Effector memory CD4-positive, alpha-beta T cell (primary cell): Measurements from ENCODE around the gene ADGRD1.

ENCODE experiments used
- DNase-seq, 3 donors: peaks; one replicate each; pipeline ENCODE4 v3.0.0-alpha.2; 2020
- H3K27ac ChIP-seq: 2 replicates; pipeline ENCODE4 v1.7.0; 2013; ENCODE audit warnings: mild to moderate bottlenecking, low read length, moderate library complexity; ENCODE audit not compliant: insufficient read depth, poor library complexity, severe bottlenecking
- H3K27me3 ChIP-seq: replicated peaks from 2 replicates; pipeline ENCODE4 v1.7.0; 2013; ENCODE audit warnings: mild to moderate bottlenecking, low read length; ENCODE audit not compliant: insufficient read depth, control insufficient read depth, poor library complexity, severe bottlenecking
- H3K36me3 ChIP-seq: 2 replicates; pipeline ENCODE4 v1.7.0; 2013; ENCODE audit warnings: mild to moderate bottlenecking, low read length, moderate library complexity; ENCODE audit not compliant: control insufficient read depth, insufficient read depth
- H3K4me1 ChIP-seq: 2 replicates; pipeline ENCODE4 v1.7.0; 2013; ENCODE audit warnings: low read length, mild to moderate bottlenecking; ENCODE audit not compliant: control insufficient read depth, insufficient read depth, poor library complexity, severe bottlenecking
- H3K4me3 ChIP-seq: 2 replicates; pipeline ENCODE4 v1.7.0; 2013; ENCODE audit warnings: low read length, low read depth, mild to moderate bottlenecking; ENCODE audit not compliant: insufficient read depth, poor library complexity, severe bottlenecking
- H3K9me3 ChIP-seq: 2 replicates; pipeline ENCODE4 v1.7.0; 2013; ENCODE audit warnings: mild to moderate bottlenecking, low read length, moderate library complexity; ENCODE audit not compliant: control insufficient read depth

Gene ADGRD1

DNA sequence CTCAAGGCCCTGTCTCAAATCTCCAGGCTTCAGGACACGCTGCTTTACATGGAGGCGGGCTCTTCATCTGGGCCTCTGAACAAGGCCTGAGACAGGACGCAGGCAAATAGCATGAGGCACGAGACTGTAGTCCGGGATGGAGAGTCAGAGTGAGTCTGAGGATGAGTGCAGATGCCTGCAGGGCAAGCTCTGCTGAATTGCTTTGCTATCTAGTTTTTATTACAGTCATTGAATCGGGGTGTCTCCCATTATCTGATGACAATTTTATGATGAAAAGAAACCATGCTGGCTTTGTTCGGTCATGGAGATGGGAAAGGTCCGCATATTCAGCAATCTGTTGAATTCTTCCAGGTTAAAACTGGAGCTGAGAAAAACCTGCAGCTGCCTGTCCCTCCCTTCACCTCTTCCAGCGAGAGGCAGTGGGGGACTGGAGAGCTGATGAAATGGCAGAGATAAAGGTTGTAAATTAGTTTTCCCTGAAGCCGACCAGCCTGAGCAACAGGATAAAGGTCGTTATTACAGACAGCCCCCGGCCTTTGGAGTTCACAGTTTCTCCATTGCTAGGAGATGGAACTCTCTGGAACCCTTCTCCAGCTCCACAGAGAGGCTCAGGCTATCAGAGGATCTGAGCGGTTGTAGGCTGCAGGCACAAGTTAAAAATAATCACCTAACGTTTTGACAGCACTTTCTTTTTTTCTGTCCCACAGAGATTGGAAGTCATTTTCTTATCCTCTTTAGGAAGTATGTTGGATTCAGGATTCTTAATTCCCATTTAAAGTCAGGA lies 1.3 kb upstream of the ADGRD1 start:
- no peak overlapping the region for H3K4me3 ChIP-seq
- H3K27me3 ChIP-seq, result peaks cover 4% of the 10 kb centered on the region
- H3K4me1 ChIP-seq, result no peaks in the 10 kb centered on the region
- H3K36me3 ChIP-seq, result no peaks in the 10 kb centered on the region
- no peak for DNase-seq
- H3K9me3 ChIP-seq, result no peaks in the 10 kb centered on the region
- no peak overlapping the region for H3K27ac ChIP-seq

DNA sequence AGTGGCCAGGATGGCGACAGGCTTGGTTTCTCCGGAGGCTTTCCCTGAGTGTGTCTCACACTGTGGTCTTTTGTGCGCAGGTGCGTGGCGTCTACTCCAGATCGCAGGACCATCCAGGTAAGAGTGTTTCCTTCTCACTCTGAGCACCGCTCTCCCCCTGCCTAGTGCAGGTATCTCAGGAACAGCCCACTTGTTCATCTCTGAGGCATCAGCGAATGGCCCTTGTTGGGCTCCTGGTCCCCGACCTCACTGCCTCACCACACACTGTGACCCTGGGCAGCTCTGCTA lies 781 bp downstream of the ADGRD1 start:
- Histone ChIP-seq H3K4me3 (no peak overlapping the region), H3K27ac (no peak overlapping the region), H3K27me3 (peaks cover 4% of the 10 kb centered on the region), H3K36me3 (no peaks in the 10 kb centered on the region), H3K4me1 (no peaks in the 10 kb centered on the region), H3K9me3 (no peaks in the 10 kb centered on the region)
- no peak for DNase-seq

DNA sequence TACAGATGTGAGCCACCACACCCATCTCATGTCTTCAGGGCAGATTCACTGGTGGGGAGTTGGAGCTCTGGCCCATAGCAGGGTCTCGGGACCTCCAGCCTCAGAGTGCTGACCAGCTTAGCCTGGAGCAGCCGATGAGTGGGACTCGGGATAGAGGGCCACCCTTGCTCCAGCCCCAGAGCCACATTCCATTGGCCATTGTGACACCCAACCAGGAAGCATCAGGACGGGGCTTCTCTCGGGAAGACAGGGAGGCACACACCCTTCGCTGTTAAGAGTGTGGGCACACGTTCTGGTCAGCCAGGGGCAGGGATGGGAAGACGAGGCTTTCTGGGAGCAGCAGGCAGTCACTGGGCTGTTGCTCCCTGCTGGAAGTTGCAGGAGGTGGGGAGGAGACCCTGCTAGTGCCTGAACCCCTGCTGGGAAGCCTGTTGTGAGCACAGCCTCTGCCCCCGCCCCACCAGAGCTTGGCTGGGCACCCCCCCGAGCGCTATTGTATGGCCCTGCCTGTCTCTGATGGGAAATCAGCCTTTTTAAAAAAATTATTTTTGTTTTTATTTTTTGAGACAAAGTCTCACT lies 1.6 kb downstream of the ADGRD1 start:
- Histone ChIP-seq H3K4me3 (no peak overlapping the region), H3K36me3 (no peaks in the 10 kb centered on the region)

DNA sequence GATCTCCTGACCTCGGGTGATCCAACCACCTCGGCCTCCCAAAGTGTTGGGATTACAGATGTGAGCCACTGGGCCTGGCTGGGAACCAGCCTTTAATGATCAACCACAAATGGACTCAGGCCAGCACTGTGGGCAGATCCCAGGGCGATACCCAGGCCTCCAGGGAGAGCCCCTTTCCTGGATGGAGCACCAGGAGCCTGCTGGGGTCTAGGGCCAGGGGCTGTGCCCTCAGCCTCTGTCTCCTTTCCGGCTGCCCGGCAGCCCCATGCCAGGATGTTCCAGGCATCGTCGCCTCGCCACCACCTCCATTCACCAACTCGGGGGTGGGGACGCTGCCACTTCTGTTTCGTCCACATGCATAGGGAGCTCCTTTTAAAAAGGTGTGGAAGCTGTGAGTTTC lies 2.3 kb downstream of the ADGRD1 start:
- no peak overlapping the region for H3K27ac ChIP-seq
- DNase-seq, result no peak
- H3K27me3 ChIP-seq, result peaks cover 4% of the 10 kb centered on the region
- H3K4me1 ChIP-seq, result no peaks in the 10 kb centered on the region
- H3K9me3 ChIP-seq, result no peaks in the 10 kb centered on the region
- H3K36me3 ChIP-seq, result no peaks in the 10 kb centered on the region
- no peak overlapping the region for H3K4me3 ChIP-seq

More for the DNA sequence above, 1.6 kb downstream of the ADGRD1 start:
- no peaks in the 10 kb centered on the region for H3K4me1 ChIP-seq
- peaks cover 4% of the 10 kb centered on the region for H3K27me3 ChIP-seq
- H3K27ac ChIP-seq, result no peak overlapping the region
- H3K9me3 ChIP-seq, result no peaks in the 10 kb centered on the region
- no peak for DNase-seq

DNA sequence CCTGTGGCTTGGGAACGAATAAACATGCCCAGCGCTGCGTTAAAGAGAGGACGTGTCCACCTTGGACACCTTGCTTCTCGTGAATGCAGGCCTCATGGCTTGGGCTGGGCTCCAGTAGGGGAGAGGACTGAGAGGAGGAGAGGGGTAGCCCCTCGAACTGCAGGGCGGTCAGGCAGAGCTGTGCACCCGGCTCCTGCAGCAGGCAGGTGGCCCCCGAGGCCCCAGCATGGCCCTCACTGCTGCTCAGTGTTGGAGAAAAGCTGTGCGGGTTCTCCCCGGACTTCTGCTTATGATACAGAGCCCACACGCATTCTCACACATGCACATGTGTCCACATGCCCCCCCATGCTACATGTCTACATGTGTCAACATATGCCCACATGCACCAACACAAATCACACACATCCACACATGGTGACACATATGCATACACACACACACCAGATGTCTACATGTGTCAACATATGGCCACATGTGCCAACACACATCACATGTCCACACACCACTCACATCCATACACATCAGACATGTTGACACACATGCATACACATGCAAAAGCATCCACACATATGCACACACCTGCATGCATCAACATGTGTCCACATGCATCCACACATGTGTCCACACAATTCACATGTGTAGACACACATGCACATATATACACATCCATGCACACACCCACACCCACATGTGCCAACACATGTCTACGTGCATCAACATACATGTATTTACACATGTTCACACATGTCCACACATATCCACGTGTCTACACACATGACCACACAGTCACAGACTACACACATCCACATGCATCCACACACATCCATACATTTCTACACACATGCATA lies 3.0 kb downstream of the ADGRD1 start:
- H3K4me3 ChIP-seq, result no peak overlapping the region
- H3K36me3 ChIP-seq, result no peaks in the 10 kb centered on the region
- H3K27ac ChIP-seq, result no peak overlapping the region
- H3K4me1 ChIP-seq, result no peaks in the 10 kb centered on the region
- peaks cover under 1% of the 10 kb centered on the region for H3K27me3 ChIP-seq
- H3K9me3 ChIP-seq, result no peaks in the 10 kb centered on the region
- no peak for DNase-seq

DNA sequence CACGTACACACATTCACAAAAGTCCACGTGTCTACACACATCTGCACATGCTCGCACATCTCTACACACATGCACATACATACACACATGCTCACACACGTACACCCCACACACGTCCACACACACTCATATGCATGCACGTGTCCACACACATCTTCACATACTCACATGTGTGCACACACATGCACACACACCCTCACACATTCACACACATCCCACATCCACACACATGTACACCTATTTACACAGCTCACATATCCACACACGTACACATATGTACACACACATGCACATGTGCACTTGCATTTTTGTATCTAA lies 3.6 kb downstream of the ADGRD1 start:
- DNase-seq, result no peak
- no peaks in the 10 kb centered on the region for H3K9me3 ChIP-seq
- no peak overlapping the region for H3K27ac ChIP-seq
- no peaks in the 10 kb centered on the region for H3K4me1 ChIP-seq
- peaks cover 3% of the 10 kb centered on the region for H3K27me3 ChIP-seq
- H3K4me3 ChIP-seq, result no peak overlapping the region
- H3K36me3 ChIP-seq, result no peaks in the 10 kb centered on the region

DNA sequence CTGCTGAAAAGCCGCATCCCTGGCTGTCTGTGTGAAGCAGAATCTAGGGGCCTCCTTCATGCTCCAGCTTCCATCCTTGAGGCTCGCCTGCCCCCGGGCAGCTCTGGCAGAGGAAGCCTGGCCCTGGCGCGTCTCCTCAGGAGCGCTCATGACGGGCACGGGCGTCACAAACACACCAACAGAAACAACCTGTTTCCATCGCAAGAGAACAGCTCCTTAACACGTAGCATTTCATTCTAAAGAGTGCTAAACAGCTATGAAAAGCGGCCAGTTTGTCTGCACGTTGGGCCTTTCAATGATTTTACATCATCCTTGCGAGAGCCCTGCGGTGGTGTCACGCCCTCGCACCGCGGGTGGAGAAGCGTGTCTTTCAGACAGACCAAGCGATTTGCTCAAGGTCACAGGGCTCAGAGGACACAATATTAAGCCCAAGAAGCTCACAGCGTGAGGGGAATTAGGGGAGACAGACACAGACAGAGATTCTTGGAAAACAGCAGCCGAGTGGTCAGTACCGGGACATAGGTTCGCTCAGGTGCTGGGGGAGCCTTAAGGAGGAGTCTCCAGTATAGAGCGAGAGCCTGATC lies 4.9 kb downstream of the ADGRD1 start:
- H3K9me3 ChIP-seq, result no peaks in the 10 kb centered on the region

DNA sequence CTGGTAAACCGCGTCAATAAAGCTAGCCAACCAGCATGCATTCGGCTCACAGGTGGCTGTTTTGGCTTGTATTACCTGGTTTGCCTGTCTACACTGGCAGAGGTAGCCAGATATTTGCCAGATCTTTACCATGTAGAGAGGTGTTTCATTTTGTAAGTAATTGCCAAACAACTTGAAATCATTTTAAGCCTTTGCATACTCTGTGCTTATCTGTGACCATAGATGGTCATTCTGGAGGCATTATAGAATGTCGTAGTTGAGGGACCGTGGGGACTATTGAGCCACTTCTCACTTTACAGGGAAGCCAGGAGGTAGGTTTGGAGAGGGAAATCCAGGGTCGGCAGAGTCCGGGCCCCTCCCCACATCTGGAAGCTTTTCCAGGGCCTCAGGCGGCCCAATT lies 5.9 kb downstream of the ADGRD1 start:
- Histone ChIP-seq H3K27me3 (peaks cover 3% of the 10 kb centered on the region), H3K36me3 (no peaks in the 10 kb centered on the region), H3K4me1 (no peaks in the 10 kb centered on the region), H3K4me3 (no peak overlapping the region), H3K27ac (no peak overlapping the region), H3K9me3 (no peaks in the 10 kb centered on the region)
- DNase-seq, result no peak

More for the DNA sequence above, 4.9 kb downstream of the ADGRD1 start:
- H3K27me3 ChIP-seq, result peaks cover 3% of the 10 kb centered on the region
- DNase-seq, result no peak
- no peak overlapping the region for H3K4me3 ChIP-seq
- no peaks in the 10 kb centered on the region for H3K36me3 ChIP-seq
- no peak overlapping the region for H3K27ac ChIP-seq
- H3K4me1 ChIP-seq, result no peaks in the 10 kb centered on the region

DNA sequence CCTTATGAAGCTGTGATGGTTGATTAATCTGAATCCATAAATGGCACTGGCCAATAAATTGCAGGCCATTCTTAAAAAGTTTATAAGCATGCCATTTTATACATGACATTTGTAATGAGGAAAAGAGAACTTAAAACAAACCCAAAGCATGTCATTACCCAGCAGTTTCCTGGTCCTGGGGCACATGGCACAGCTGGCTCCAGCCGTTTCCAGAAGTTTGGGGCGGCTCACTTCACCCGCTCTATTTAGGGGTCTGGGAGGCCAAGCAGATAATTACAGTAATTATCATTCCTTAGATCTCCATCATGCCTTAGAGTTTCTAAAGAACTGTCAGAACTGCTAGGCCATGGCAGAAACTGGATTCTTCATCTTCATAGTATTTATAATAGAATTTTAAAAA lies 6.4 kb downstream of the ADGRD1 start:
- no peak overlapping the region for H3K4me3 ChIP-seq
- DNase-seq, result no peak
- H3K36me3 ChIP-seq, result no peaks in the 10 kb centered on the region
- no peaks in the 10 kb centered on the region for H3K9me3 ChIP-seq
- peaks cover 3% of the 10 kb centered on the region for H3K27me3 ChIP-seq
- H3K4me1 ChIP-seq, result no peaks in the 10 kb centered on the region
- no peak overlapping the region for H3K27ac ChIP-seq

DNA sequence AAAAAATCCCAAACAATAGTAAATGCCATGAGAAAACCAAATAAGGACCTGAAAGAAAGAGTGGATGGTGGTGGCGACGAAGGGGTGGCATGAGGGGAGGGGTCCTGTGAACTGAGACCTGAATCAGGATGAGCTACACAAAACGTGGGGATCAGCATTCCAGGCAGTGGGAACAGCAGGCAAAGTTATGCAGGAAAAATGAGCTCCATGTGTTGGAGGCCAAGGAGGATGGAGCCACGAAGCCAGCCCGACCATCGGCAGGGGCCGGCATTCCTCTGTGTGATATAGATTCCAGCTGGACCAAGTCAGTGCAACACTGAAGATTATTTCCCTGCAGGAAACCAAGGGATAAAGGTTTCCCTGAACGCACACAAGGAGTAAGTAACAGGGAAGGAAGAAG lies 7.1 kb downstream of the ADGRD1 start:
- Histone ChIP-seq H3K27me3 (peaks cover 3% of the 10 kb centered on the region), H3K27ac (no peak overlapping the region), H3K36me3 (no peaks in the 10 kb centered on the region), H3K9me3 (no peaks in the 10 kb centered on the region), H3K4me3 (no peak overlapping the region), H3K4me1 (no peaks in the 10 kb centered on the region)
- no peak for DNase-seq
